Cardiac septum (tissue), 1 donor: ENCODE data around the gene EOGT. TPM values are rescaled to one million over a fixed set of nuclear protein-coding genes. Genes with fewer than 3 reads are reported as not detected.

Experiments used
- DNase-seq: peaks from one replicate; pipeline ENCODE4 v3.0.0-alpha.2; 2020; ENCODE audit warnings: low spot score
- intact Hi-C: fragments of 100-400 bp; cut with DNase I; formaldehyde crosslinking; loops from one replicate; pipeline ENCODE4 v1.14.0; 2022
- long read RNA-seq: library from polyadenylated mRNA; unstranded; transcript quantifications from one replicate; pipeline ENCODE4 v2.0.0, GENCODE V29; 2021
- total RNA-seq: library from RNA; stranded (reverse); fragmentation: NEBNext Ultra II Directional; extraction: Animal tissue kit (Norgen Biotek cat#: 25700); gene quantifications from one replicate; pipeline ENCODE4 v1.2.1, GENCODE V29; 2021
- donor health status: DM: no; HTN: no; CAD: no.

The EOGT gene
- 44.0 TPM for total RNA-seq
- long read RNA-seq, full-length matches to known transcripts, result 11 of 29 reads
- long read RNA-seq, partial matches to known transcripts, result 4 of 29 reads
- long read RNA-seq, other reads (novel, unspliced or antisense), result 14 of 29 reads

DNA sequence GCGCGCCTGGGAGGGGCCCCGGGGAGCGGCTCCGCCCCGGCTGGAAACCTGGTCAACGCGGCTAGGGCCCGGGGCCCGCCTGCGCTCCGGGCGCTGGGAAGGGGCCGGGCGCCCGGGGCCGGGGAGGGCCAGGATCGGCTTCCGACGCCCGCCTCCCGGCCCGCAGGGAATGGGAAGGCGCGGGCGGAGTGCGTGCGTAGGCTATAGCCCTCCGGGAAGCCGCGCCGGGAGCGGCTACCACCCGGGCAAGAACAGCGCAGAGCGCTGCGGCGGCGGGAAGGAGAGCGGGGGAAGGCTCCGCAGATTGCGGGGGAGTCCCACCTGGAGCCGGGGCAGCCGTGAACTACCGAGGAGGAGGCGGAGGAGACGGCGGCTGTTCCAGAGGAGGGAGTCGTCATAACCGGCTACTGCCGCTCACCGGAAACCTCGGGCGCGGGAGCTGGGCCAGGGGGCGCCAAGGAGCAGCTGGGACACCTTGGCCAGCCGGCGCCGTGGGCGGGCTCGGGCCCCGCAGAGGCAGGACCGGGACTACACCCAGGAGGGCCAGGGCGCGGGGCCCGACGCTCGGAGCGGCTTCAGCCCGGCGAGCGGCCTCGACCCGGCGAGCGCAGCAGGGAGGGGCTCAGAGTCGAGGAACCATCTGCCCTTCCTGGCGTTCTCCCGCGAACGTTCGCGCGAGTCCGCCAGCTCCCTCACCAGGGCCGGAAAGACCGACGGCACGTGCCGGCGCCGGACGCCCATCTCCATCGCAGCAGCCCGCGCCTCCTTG, at the start of gene EOGT:
EOGT (minus strand) TSS at position 432 of the 769 bp plus-strand sequence. CDS start 3,838 bp downstream, outside the sequence.
- DNase-seq, result peak; percentile 95
- intact Hi-C loops, result loop anchor here (5.0 kb wide), 2 partner anchors 39 to 69 kb away; partner anchors contain the start of genes ARL6IP5, TMF1 and UBA3

DNA sequence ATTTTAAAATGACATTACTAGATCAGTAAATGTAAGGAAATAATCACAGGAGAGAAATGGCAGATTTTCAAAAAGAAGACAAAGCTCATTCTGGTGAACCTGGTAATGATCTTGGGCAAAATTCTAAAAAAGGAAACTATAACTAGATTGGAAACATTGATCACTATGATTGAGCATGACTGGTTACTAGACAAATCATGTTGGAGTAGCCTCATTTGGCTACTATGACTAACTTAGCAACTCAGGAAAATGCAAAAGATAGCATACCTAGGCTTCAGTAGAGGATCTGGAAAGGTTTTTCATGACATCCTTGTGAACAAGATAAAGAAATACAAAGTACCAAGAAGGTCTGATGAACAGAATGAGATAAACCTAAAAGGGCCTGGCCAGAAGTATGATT, 46.2 kb upstream of the EOGT start:
- no peak for DNase-seq
- intact Hi-C loops, result no loop called here

DNA sequence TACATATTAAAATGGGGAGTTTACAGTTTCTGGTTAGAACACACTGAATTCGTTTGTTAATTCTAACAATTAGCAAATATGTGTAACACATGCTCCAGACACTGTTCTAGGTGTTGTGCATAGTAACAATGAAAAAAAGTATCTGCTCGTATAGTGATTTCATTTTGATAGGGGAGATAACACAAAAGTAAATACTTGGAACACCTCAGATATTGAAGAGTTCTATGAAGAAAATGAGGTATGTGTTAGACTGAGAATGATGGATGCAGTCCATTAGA, 45.4 kb upstream of the EOGT start:
- intact Hi-C loops, result no loop called here
- no peak for DNase-seq

DNA sequence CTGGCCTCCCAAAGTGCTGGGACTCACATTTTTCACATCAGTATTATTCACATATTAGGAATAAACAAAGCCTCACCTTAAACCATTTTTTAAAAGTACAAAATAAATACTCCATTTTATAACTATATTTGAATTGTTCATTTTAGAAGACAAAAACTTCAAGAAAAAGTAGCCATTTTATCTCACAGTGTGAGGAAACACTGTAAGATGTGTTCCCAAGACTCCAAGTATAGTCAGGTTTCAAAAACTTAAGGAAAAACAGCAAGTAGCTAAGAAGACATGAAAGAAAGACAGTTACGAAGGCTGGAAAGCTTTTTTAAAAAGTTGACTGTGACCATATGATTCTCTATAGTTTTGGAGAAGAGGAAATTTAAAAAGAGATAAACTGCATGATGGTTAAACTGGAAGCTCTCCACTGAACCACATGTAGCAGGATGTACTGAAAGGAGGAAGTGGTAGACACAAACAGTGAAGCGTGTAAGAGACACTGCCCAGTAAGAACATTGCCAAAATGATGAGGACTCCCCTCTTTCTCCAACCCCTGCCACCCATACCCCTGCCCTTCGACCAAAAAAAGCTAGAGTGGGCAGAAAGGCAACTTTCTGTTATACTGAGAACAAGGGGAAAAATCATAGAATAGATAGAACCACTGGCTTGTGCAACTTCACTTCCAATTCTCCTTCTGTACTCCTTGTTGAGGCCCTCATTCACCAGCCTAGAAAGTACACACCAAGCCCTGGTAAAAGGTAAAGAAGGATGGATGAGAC, 44.9 kb upstream of the EOGT start:
- intact Hi-C loops, result no loop called here
- DNase-seq, result no peak

DNA sequence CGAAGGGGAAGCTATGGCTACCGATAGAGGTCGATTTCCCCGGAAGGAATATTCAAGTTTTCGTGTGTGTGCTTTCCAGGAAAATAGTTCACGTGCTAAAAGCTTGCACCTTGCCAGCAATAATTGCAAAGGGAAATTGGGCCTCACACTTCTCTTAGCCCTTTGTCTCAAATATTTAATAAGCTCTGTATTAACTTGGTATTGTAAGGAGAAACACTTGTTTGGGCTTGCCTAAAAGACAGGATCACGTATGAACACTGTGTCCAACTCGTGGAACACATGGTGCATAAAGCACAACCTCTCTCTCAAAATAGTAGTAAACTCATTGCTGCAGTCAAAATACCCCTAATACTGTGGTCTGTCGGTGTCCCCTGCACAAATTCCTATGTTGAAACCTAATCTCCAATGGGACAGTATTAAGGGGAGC, 39.0 kb upstream of the EOGT start:
- no peak for DNase-seq
- intact Hi-C loops, result loop anchor here (1.0 to 5.0 kb wide), 2 partner anchors 28 to 40 kb away; partner anchors contain the start of genes EOGT and UBA3

DNA sequence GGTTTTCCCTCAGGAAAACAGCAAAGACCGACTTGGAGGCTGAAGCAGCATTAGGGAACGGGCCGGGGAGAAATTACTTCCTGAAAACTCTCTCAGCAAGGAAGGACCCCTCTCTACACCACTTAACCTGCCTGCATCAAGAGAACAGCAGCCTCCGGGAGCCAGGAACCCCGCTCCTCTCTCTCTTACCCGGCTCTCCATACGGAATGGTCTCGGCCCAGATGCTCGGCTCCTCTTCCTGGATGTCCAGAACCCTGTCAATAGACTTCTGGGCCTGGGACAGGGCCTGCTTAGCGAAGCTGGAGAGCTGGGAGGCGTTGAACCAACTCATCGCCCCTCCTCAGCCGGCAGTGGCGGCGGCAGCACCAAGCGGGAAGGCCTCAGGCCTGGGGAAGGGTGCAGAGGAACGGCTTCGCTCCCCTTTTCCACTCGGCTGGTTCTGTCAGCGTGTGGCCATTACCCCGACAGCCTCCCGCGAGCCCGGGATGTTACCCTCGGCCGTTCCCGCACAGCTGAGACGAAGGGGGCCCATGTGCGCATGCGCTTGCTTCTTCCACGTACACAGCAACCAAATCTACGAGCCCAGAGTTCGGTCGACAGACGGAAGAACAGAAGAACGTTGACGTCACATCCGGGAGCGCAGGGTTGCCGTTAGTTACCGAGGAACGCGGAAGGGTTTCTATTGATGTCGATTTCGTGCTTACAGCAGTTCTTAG, 38.4 kb upstream of the EOGT start, which contains the start of gene TMF1:
TMF1 (minus strand) TSS at position 578 of the 716 bp plus-strand sequence; CDS start at position 331, 247 bp downstream.
- intact Hi-C loops, result loop anchor here (1.0 to 5.0 kb wide), 2 partner anchors 28 to 40 kb away; partner anchors contain the start of genes EOGT and UBA3
- DNase-seq, result peak; percentile 98

DNA sequence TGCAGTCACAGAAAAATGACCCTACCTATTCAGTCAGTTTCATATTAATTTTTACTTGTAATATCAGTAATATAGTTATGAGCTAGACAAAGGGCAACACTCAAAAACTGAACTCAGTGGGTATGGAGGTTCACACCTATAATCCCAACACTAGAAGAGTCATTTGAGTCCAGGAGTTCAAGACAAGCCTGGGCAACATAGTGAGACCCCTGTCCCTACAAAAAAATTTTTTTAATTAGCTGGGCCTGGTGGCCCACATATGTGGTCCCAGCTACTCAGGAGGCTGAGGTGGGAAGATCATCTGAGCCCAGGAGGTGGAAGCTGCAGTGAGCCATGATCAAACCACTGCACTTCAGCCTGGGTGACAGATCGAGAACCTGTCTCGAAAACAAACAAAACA, 35.5 kb upstream of the EOGT start:
- intact Hi-C loops, result no loop called here
- DNase-seq, result no peak

DNA sequence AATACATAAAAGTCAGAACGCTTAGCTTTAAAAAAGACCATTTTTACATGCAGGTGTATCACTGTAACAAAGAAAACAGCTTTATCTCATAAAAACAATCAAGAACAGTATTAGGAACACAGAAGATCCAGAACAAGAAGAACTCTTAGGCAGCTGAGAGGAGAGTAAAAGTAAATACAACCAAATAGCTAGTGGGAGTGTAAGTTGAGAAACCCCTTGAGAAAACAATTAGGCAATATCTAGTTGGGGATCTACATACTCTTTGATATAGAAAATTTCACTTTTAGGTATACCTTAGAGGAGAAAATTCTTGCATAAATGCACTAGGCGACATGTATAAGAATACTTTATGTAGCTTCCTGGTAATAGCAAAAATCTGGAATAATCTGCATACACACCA, 31.1 kb upstream of the EOGT start:
- no peak for DNase-seq
- intact Hi-C loops, result no loop called here

DNA sequence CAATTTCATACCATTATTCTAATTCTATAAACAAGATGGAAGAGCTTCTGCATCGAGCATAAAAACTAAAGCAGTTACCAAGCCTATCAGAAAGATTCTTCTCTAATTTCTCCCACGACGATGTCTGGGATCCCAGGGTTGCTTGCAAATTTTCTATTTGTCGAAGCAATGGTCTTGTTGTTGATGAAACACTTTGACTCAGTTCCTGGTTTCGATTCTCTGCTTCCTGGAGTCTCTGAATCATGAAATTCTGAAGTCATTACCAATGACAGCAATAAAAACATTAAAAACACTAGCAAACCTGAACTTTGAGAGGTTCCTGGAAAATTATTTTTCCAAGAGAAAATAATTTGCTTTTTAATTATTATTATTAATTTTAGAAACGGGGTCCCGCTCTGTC, 20.0 kb upstream of the EOGT start:
- intact Hi-C loops, result no loop called here
- DNase-seq, result no peak

DNA sequence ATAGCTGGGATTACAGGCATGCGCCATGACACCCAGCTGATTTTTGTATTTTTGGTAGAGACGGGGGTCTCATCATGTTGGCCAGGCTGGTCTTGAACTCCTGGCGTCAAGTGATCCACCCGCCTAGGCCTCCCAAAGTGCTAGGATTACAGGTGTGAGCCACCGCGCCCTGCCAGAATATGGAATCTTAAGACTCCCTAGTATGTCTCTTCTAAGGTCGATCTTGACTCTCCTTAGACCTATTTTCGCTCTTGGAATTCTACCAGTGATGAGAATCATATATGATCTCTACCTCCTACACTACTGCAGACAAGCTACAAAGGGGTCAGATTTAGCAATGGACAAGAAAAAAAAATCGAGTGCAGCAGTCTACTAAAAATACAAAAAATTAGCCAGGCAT, 19.3 kb upstream of the EOGT start:
- intact Hi-C loops, result no loop called here
- DNase-seq, result no peak

DNA sequence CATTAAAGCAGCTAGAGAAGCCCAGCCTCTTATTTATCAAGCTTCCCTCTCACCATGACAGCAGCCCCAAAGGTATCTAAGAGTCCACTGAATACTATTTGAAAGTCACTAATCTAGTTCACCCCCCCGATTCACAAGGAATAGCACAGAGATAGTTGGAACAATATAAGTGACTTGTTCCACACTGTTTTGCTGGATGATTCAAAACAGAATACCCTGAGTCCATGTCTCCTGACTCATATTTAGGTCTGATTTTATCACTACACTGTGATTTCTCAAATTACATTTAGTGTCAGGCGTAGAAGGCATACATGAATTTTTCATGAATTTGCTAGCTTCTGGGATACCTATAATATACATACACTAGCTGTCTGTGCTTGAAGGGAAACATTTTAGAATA, 18.7 kb upstream of the EOGT start:
- DNase-seq, result no peak
- intact Hi-C loops, result no loop called here

DNA sequence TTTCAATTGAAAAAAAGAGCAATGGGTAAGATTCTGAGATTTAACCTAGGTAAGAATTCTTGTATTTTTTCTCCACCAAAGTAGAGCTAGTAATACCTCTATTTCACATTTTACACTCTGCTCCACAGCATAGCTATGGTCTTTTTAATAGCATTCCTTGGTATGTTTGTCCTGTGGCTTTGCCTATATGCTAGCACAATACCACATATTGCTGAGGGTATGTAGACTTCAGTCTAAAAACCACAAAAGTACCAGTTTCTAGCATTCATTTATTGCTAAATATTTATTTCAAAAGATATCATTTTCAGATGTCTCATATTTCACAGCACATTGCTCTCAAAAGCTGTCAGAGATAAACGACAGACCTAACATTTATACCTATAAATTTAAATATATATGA, 18.2 kb upstream of the EOGT start:
- intact Hi-C loops, result no loop called here
- no peak for DNase-seq

DNA sequence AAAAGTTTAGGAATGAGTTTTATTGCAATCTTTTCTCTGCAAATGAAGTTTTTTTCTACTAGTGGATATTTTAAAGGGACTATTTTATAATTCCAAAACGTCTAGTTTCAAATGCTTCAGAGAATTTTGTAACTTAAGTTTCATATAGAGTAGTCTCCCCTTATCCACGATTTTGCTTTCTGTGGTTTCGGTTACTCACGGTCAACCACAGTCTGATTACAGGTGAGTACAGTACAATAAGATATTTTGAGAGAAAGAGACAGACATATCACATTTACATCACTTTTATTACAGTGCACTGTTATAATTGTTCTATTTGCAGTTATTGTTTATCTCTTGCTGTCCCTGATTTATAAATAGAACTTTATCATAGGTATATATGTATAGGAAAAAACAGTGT, 7.4 kb upstream of the EOGT start:
- intact Hi-C loops, result no loop called here
- DNase-seq, result no peak

DNA sequence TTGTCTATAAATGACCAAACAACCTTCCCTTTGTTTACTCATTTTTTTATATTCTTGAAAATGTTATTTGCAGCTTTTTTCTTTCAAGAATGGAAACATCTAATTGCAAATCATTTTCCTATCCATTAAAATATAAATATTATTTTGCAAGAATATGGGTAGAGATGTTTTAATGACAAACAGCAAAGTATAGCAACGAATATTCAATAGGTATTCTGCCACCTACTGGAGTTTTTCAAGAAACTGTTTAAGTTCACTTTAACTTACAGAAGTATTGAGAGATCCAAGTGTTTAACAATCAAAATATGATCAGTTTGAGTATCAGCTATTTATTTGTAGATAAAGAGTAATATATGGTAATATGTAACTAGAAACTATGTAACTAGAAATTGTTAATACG, 6.9 kb upstream of the EOGT start:
- intact Hi-C loops, result no loop called here
- DNase-seq, result no peak

DNA sequence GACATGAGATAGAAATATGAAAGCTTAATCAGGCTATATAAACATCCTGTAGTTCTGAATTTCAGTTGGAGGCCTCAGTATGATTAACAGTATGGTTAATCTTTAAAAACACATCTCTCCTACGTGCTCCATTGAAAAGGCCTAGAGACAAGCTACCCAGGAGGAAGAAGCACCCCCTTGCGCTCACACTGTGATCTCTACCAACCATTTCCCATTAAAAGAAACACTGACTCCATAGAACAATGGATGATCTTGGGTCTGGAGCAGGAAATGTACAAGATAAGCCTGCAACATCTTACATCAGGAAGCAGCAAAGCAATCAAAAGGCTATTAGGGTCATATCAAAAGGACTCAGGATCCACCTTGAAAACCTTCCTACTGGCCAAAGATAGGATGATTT, 3.4 kb upstream of the EOGT start:
- intact Hi-C loops, result no loop called here
- DNase-seq, result no peak

DNA sequence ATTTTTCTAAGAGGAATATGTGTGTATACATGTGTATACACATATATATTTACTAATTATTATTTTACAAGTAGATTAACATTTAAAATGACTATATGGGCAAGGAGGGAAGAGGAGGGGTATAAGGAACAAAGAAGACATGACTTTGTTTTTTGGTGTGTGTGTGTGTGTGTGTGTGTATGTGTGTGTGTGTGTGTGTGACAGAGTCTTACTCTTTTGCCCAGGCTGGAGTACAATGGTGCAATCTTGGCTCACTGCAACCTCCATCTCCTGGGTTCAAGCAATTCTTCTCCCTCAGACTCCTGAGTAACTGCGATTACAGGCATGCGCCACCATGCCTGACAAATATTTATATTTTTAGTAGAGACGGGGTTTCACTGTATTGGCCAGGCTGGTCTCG, 2.6 kb upstream of the EOGT start:
- intact Hi-C loops, result no loop called here
- DNase-seq, result no peak

DNA sequence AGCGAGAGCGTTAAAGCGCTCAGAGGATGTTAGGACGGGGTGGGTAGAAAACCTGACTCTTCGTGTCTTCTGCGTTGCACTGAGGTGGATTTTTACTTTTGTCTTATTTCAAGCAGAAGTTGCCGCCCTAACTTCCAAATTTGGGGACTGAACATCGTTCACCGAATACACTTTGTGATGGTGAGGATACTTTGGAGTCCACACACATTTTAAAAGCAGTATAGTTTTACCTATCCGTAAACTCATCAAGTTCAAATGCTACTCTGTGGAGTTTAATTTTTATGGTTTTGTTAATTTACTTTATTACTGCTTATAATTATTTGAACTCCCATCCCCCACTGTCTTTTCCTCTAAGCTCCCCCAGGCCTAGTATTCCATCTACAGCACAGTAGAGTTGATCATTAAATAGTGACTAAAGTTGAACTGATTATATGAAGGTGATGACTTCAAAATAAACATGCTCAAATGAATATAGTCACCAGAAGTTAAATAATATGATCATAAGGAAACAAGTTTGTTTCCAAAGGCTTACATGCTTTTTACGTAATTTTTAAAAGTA, 617 bp upstream of the EOGT start:
- intact Hi-C loops, result loop anchor here (5.0 kb wide), 2 partner anchors 38 to 68 kb away; partner anchors contain the start of genes ARL6IP5, TMF1 and UBA3
- no peak for DNase-seq

DNA sequence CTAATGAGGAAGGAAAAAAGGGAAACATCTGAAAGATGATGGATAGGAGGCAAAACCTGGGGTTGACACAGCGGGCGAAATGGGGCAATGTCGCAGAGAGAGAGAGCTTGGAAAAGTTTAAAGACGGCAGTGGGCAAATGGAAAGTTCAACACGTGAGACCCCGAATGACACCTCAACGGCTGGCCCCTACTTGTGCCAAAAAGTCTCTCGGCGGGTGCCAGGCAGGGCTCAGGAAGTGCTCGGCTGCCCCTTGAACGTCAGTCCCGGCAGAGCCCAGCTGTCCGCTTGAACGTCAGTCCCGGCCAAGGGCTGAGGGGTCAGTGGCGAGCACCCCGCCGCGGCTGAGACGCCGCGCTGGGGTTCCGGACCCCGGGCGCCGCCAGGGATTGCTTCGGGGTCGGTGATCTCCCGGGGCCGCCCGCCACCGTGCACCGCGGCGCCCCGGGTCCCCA, 658 bp downstream of the EOGT start:
- DNase-seq, result no peak

DNA sequence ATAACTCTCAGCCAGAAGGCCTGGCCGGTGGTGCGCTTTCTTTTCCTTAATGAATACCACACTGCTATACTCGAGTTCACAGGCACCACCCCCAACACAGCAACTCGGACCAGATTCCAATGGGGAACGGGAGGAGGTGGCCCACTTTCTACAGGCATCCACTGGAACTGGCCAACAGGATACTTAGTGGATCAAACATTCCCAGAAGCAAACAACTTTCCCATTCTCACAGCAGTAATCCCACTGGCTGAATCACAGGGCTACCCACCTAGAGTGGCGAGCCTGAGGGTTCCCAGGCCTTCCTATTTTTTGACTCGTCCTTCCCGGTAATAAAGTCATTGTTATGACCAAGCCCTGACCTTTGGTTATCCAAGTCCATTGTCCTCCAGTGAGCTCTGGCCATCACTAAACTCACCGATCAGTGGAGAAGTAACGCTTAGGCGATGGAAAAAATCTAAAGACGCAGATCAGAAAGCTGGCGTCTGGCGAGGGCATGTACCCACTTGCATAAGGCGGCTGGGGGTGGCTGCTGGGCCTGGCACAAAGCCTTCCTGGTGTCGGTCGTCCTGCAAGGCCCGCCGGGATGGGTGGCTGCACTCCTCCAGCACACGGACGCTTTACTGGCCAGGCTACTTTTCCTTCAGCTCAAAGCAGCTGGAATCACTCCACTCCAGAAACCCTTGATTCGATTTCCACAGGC, 1.2 kb downstream of the EOGT start:
- intact Hi-C loops, result loop anchor here (5.0 kb wide), 2 partner anchors 40 to 70 kb away; partner anchors contain the start of genes ARL6IP5, TMF1 and UBA3
- DNase-seq, result no peak

More for the DNA sequence above, 658 bp downstream of the EOGT start:
- intact Hi-C loops, result loop anchor here (5.0 kb wide), 2 partner anchors 39 to 69 kb away; partner anchors contain the start of genes ARL6IP5, TMF1 and UBA3
